GM18502 (cell line): ENCODE measurements around the gene FOXO1.

Experiments
- ATAC-seq: cut with Tn5 transposase; IDR thresholded peaks from one replicate; pipeline ENCODE4 v1.9.1; 2021; ENCODE audit warnings: mild to moderate bottlenecking; ENCODE audit not compliant: unreplicated experiment, poor library complexity

FOXO1 gene

DNA sequence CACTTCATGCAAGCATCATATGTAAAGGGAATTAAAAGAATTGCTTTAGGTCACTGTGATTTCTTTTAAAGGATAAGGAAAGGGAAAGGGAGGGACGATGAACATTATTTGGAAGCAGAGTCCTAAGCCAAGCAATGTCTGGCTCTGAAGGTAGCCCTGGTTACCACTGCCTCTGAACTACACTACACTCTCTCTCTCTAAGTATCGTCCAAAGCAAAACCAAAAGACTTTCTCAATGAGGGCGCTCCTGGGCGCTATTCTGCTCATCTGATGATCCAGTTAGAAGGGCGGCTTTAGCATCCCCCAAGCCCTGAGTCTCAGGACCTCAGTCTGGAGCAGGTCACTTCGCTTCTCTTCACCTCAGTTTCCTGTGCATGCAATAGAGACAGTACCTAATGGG, 26.2 kb downstream of the FOXO1 start:
- no peak for ATAC-seq

DNA sequence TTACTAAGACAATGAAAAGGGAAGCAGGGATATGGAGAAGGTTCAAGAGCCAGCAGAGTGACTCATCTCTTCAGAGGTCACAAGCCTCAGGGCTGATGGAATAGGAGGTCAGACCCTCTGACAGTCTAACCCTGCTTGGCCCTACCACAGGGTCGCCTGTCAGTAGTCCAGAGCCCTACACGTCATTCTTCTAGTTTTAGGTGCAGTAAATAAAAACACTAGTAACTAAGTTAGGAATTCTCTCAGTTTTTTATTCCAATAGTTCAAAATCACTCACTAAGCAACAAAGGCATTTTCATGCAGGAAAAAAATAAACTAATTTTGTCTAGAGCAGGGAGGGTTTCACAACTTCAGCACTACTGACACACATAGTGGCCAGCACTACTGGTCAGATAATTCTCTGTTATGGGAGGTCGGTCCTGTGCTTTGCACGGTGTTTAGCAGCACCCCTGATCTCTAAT, 27.2 kb downstream of the FOXO1 start:
- ATAC-seq, result no peak

DNA sequence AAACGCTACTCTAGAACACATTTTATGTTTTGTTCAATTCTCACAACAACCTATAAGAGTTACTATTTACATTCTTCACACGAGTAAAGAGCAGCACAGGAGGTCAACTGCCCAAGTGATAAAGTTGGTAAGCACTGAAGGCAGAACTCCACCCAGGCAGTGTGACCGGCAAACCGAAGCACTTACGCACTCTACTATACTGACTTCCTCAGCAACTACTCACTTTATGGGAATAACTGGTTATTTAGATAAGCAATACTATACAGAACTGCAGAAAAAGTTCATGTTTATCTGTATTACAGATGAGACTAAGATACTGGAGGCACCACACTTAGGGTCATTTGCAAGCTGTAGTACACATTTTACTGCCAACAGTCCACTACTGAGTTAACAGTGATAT, 28.8 kb downstream of the FOXO1 start:
- no peak for ATAC-seq

DNA sequence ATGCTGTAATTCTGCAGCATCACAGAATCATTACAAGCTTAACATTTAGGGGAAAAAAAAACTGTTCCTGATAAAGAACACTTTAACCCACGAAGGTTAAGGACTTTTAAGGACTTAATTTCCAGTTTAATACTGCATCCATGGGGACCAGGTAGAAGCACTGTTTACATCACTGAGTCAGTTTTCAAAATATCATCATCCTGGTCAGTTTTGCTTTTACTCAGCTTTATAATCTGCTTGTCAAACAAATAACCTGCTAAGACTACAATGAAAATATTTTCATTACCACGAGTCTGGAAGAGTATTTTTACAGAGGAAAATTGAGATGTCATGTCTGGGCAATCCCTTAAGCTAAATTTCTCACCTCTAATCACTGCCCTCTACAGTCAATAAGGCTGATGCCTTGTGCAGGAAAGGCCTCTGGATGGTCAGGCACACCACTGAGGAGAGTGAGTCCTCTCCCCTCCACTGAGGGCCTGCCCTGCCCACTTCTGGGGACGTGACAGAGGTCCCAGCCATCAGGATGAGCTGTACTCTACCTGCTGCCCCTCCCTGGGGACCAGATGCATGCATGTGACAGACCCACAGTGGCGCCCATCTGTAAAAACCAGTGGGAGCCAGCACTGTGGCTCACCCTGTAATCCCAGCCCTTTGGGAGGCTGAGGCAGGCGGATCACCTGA, 31.0 kb downstream of the FOXO1 start:
- no peak for ATAC-seq

DNA sequence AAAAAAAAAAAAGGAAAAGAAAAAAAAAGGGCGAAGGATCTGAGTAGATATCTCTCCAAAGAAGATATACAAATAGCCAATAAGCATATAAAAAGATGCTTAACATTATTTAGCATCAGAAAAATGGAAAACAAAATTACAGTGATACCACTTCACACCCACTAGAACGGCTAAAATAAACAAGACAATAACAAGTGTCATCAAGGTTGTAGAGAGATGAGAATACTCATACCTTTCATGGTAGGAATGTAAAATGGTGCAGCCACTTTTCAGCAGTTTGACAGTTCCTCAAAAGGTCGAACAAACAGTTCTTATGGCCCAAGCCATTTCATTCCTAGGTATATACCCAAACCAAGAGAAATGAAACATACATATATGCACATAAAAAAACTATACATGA, 33.5 kb downstream of the FOXO1 start:
- ATAC-seq, result no peak

DNA sequence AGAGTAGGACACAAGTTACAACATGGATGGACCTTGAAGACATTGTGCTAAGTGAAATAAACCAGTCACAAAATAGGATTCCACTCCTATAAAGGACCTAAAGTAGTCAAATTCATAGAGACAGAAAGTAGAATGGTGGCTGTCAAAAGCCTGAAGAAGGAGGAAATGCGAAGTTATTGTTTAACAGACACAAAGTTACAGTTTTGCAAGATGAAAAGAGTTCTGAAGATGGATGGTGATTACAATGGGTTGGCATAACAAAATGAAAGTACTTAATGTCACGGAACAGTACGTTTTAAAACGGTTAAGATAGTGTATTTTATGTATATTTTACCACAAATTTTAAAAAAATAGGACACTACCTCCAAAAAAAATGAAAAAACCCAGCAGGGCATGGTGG, 34.8 kb downstream of the FOXO1 start:
- ATAC-seq, result no peak

DNA sequence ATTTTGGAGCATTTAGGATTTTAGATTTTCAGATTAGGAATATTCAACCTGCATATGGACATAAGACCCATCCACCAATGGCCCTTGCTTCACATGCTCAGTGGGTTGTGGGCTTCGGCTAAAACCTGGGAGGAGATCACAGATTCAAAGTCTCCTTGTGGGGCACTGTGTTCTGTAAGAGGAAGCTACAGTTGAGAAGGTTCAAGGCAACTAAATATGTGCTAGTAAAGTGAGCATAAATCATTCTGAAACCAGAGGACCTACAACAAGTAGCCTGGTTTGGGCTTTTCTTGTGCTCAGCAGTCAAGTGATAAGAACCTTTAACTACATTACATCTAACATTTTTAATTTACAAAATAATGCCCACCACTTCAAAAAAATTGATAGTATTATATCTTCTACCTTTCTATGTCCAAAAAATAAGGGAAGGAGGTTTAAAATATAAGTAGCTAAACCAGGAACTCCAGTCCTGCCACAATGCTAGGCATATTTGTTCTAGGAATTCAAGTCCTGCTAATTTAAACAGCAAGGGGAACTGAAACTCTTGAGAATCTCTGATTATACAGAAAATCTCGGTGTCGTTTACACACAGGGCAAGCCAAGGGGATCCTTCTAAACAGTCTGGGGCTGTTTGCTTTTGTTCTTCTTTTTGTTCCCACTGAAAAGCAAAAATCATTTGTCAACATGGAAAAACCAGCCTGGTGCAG, 36.6 kb downstream of the FOXO1 start:
- ATAC-seq, result peak; percentile 85

DNA sequence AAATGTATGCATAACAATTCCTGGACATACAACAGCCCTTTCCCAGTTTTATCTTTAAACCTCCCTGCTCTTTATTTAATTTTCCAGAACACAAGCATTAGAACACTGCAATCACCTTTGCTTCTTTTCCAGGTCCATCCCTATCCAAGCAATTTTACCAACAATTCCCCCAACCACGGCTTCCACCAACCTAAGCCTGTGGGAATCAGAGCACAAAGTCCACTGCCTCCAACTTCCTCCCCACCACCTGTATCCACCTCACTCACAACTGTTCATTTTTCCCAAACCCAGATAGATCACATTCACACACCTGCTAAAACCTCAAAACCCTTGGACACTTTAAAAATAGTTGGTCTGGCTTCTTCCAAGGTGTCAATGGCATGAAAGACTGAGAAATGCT, 39.5 kb downstream of the FOXO1 start:
- no peak for ATAC-seq

DNA sequence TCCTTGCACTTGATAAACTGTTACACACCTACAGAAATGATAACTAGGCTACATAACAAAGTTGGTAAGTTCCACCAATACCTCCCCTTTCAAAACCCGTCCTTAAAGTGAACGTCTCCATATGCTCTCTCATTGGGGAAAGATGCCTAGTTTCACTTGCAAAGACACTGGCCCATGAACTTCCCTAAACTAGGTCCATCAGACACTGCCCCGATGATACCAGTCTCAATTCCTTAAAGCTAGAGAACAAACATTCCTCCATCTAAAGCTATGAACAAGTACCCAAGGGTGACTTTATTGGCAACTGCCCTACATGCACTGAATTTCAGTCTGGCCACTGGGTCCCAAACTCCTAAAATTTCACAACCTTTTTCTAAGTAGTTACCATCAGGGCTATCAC, 39.9 kb downstream of the FOXO1 start:
- no peak for ATAC-seq

DNA sequence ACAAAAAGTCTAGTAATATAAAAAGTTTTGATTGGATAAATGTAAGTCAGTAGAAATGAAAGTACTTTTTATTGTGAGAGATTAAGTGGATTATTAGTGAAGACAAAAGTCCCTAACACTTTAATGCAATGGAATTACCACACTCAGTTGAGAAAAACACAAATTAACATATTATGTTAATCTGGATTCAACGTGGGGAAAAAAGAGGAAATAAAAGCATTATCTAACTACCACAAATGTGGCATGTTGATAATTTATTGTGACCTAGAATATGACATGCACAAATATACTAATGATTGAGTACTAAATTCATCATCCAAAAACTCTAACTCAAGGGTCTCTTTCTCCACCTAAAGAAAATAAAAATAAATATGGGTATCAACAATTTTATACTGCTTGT, 41.5 kb downstream of the FOXO1 start:
- no peak for ATAC-seq

DNA sequence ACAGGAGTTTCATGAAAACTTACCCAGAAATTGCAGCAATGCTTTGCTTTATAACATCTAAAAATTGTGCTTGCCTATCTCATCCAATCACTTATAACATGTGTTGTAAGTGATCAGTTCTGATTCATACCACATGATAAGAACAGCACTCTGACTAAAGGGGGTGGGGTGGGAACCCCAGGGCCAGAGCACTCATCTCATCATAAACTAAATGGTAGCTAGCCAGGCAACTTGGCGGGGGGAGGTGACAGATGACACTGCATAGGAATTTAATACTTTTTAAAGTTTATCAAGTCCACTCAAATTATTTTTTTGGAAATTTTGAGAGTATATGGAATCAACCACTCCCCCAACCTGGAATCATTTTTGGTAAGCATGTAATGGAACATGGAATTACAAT, 42.1 kb downstream of the FOXO1 start:
- ATAC-seq, result no peak

DNA sequence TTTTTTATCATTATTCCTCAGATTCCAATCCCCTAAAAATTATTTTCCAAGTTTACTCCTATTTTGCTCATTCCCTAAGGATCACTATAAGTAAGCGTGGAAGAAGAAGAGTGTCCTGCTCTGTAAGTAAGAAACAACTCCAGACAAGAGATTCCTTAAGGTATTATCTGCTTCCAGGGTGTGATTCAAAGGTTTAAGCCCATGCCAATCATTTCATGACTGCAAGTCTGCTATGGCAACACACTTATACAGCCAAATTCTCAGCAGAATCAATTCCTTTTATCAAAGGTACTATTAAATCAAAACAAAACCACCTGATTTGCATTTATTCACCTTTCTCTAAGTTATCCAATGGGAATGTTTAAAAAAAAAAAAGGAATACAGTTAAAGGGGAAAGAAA, 43.7 kb downstream of the FOXO1 start:
- ATAC-seq, result no peak

DNA sequence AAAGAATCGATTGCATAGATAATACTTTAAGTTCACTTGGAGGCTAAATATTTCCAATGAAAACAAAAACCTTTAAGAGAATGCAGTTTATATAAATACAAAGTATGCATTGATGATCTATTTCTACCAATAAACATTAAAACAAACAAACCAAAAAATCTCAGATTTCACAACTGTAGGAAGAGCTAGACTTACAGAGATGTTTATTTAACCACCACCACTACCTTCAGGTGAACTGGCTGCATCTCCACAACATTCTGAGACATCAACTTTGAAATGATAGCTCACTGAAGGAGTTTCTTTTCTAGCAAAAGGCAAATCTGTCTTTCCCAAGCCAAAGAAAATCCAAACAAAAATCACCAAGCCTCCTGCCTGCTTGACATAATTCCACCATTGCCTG, 44.2 kb downstream of the FOXO1 start:
- ATAC-seq, result no peak

DNA sequence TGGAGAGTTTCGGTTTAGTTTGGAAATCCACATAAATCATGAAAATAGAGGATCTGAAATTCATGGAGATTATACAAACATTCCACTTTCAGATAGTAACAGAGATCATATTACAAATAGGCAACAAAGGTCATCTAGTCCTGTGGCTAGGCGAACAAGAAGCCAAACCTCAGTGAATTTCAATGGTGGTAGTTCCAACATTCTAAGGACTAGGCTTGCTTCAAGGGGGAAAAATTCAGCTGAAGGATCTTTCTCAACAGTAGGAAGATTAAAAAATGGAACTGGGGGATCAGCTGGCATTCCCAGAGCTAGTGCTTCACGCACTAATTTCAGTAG, 47.0 kb downstream of the FOXO1 start:
- no peak for ATAC-seq

DNA sequence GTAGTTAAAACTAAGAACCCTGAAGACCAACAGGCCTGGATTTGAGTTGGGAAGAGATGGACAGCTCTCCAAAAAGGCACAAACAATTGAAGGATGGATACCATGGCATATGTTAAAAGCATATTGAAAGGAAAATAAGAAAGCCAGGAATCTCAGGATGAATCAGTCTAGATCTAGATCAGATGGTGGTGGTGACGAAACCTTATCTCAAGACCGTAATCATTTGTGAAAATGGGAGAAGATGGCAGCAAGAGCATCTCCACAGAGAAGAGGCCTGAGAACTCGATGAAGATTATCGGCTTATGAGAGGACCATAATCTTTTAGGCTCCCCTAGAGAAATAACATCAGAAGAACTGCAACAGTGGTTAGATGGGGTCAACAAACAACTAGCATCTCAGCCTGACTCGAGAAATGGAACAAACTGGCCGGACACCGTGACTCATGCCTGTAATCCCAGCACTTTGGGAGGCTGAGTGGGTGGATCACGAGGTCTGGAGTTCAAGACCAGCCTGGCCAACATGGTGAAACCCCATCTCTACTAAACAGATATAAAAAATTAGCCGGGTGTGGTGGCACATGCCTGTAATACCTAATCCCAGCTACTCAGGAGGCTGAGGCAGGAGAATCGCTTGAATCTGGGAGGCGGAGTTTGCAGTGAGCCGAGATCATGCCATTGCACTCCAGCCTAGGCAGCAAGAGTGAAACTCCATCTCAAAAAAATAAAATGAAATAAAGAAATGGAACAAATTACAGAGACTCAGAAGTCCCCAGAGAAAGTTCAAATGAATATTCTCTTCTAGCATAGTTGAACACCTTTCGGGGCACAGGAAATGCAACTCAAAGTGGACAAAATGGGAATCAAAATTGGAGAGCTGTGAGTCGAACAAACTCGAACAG, 47.6 kb downstream of the FOXO1 start:
- ATAC-seq, result no peak

DNA sequence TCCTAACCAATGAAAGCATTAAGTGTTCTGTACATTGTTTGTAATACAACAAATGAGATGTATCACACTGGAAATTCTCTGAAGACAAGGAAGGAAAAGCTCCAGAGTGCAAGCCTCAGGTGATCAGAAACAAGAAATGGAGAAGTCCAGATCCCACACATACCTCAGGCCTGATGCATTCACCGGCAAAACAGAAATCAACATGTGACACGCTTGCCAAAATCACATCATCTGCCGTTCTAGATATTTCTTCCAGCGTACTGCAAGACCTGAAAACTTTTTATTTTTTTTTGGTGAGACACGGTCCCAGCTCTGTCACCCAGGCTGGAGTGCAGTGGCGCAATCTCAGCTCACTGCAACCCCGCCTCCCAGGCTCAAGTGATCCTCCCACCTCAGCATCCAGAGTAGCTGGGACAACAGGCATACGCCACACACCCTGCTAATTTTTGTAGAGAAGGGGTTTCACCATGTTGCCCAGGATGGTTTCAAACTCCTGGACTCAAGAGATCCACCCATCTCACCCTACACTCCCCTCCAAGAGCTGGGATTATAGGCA, 48.6 kb downstream of the FOXO1 start:
- ATAC-seq, result no peak

DNA sequence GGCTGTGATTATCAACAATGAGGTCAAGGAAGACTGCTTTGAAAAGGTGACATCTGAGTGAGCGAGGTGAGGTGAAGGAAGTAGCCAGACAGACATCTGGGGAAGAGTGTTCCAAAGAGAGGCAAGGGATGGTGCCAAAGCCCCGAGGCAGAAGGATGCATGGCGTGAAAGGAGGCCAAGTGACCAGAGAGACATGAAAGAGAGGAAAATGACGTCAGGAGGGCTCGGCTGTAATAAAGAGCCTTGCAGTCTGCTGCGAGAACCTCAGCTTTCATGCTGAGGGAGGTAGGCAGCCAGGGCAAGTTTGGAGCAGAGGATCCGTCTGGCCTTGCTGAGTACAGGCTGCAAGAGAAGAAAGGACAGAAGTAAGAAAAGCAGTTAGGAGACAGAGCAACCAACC, 50.8 kb downstream of the FOXO1 start:
- no peak for ATAC-seq

DNA sequence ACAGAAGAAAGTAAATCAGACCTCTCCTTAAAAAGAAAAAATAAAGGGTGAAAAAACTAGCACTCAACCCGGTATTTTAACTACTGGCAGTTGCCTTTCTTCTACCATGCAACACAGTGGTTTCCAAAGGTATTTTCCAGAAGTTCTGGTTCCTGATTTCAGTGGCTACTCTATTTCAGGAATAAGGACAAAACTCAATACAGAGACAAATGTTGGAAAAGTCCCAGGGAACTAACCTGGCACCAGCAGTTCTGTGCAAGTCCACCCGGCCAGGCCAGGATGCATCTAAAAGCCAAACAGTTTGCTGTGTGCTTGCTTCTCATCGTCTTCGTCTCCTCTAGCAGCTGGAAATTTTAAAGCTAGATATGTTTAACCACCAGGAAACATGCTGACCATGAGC, 52.5 kb downstream of the FOXO1 start:
- no peak for ATAC-seq

DNA sequence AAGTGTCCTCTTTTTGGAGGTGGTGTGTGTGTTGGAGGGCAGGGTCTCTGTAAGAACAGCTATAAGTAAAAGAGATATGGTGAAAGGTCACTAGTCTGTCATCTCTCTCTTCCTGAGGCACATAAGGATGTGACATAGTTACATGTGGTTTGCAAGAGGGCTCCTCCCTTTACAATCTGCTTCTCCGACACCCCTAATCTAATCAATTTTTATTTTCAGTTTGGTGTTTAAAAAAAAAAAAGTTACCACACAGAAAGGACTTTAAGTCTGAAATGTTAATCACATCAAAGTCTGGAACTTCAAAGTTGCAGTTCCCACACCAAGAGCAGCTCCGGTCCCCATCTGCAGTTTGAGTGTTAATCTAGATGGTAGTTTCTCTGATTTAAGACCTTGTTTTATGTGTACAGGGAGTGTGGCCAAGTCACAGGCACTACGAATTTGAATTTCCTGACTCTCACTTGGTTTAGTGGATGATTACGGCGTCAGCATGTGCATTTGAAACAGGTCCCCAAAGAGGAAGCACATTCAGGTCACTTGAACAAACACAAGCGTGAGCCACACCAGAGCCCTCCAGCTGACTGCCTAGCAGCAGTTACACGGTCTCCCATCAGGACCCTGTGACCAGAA, 53.1 kb downstream of the FOXO1 start:
- peak; percentile 87 for ATAC-seq

DNA sequence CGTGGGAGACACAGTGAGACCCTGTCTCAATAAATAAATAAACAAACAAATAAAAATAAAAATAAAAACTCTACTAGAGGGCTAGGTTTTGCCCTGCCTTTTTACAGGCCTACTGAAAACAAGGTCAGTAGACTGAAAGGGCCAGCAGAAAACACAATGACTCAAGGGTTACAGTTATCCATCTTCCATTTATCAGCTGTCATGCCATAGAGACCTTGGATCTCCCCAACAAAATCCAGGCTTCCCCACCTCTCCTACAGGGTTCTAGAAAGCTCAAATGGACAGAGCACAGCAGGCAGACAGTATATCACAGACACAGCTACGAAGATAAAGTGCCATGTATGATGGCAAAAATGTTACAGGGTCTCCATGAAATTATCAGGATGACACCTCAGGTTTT, 54.4 kb downstream of the FOXO1 start:
- ATAC-seq, result no peak

DNA sequence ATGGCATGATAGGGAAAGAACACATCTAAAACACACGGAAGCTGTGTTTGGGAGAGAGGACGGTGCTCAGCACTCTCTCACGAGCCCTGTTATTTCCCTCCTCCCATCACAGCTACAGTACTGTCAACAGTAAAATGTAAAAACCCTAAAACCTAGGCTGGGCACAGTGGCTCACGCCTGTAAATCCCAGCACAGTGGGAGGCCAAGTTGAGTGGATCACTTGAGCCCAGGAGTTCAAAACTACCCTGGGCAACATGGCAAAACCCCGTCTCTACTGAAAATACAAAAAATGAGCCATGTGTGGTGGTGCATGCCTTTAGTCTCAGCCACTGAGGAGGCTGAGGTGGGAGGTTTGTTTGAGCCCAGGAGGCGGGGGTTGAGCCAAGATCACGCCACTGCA, 54.8 kb downstream of the FOXO1 start:
- ATAC-seq, result no peak
